Fibroblast of lung (primary cell): Measurements from ENCODE around the gene ANKRD24.
"Not testable (repeated sequence)": the region's sequence is repeated elsewhere in the genome, so short reads cannot be mapped to it uniquely, and the experiment has no call there.

ENCODE experiments used
- EZH2 ChIP-seq: IDR thresholded peaks from 2 replicates; pipeline ENCODE4 v1.5.1; 2012; ENCODE audit warnings: low read length, control low read depth, mild to moderate bottlenecking; ENCODE audit errors: missing control alignments
- TF ChIP-seq, protein P1 (sequence below), 2 donors: IDR thresholded peaks in 1 of 2; conservative IDR thresholded peaks in 1 of 2; 1 replicate in 1 of 2; 2 replicates in 1 of 2; pipeline ENCODE4 v1.5.1; 2011 to 2012; ENCODE audit warnings: low read length in 2 of 2, control low read depth in 1 of 2, inconsistent platforms in 1 of 2, low read depth in 1 of 2, mild to moderate bottlenecking in 1 of 2

DNA sequence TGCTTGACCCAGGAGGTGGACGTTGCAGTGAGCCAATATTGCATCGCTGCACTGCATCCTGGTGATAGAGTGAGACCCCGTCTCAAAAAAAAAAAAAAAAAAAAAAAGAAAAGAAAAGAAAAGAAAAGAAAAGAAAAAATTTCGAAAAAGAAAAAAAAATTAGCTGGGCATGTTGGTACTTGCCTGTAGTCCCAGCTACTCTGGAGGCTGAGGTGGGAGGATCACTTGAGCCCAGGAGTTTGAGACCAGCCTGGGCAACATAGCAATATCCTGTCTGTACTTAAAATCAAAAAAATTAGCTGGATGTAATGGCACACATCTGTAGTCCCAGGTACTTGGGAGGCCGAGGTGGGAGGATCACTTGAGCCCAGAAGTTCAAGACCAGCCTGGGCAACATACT lies 49.6 kb downstream of the ANKRD24 start:
- TF ChIP-seq, protein P1, sequence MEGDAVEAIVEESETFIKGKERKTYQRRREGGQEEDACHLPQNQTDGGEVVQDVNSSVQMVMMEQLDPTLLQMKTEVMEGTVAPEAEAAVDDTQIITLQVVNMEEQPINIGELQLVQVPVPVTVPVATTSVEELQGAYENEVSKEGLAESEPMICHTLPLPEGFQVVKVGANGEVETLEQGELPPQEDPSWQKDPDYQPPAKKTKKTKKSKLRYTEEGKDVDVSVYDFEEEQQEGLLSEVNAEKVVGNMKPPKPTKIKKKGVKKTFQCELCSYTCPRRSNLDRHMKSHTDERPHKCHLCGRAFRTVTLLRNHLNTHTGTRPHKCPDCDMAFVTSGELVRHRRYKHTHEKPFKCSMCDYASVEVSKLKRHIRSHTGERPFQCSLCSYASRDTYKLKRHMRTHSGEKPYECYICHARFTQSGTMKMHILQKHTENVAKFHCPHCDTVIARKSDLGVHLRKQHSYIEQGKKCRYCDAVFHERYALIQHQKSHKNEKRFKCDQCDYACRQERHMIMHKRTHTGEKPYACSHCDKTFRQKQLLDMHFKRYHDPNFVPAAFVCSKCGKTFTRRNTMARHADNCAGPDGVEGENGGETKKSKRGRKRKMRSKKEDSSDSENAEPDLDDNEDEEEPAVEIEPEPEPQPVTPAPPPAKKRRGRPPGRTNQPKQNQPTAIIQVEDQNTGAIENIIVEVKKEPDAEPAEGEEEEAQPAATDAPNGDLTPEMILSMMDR (conservative IDR thresholded peaks at IDR 0.05 in 1 of 2, IDR thresholded peaks at IDR 0.05 in 1 of 2; ENCODE audit: low read depth in 1 of 2, low read length in 2 of 2): not testable (repeated sequence)
- not testable (repeated sequence) for TF ChIP-seq EZH2
